ENCODE results near the gene TLN1. TPM values are rescaled to one million over a fixed set of nuclear protein-coding genes. Genes with fewer than 3 reads are reported as not detected.

TLN1 gene
- total and polyA plus RNA-seq, 2 of the 8 experiments (the other 6 are each of a cell fraction or from before 2014, with no cell fraction given) = 28.1 to 90.1 TPM

DNA sequence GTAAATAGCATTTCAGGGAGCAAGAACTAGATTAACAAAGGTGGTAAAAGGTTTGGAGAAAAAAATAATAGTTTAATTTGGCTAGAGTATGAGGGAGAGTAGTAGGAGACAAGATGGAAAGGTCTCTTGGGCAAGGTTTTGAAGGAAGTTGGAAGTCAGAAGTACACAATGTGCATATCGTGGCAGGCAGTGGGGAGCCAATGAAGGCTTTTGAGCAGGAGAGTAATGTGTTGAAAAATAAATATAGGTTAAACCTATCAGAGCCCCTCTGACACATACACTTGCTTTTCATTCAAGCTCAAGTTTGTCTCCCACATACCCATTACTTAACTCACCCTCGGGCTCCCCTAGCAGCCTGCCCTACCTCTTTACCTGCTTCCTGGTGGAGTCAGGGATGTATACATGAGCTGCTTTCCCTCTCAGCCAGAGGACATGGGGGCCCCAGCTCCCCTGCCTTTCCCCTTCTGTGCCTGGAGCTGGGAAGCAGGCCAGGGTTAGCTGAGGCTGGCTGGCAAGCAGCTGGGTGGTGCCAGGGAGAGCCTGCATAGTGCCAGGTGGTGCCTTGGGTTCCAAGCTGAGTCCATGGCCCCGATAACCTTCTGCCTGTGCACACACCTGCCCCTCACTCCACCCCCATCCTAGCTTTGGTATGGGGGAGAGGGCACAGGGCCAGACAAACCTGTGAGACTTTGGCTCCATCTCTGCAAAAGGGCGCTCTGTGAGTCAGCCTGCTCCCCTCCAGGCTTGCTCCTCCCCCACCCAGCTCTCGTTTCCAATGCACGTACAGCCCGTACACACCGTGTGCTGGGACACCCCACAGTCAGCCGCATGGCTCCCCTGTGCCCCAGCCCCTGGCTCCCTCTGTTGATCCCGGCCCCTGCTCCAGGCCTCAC is 58.6 kb downstream of the TLN1 start, which contains the start of gene CA9 (continued):
- TF ChIP-seq USF2 (IDR thresholded peaks at IDR 0.05; ENCODE audit: low read length) (no peak), JUND (IDR thresholded peaks at IDR 0.05; ENCODE audit: low read length) (no peak), KDM5A (IDR thresholded peaks at IDR 0.05; ENCODE audit: low read length) (no peak)
